Measurements from ENCODE around the gene GPC5.

DNA sequence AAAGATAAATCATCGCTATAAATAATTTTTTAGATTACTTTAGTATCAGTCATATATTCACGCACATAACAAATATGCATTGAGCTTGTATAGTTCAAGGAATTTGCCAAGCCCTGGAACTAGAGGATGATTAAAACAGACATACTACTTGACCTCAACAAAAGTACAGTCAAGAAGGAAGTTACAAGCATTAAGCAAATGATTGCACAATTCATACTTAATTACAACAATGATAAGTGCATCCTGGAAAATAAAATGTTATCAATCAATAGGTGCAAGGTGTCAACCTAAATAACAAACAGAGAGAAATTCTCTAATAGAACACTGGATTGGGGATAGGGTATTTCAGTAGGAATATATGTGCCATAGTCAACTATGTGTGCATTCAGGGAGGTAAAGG, 491.2 kb downstream of the GPC5 start:
- no peak for TF ChIP-seq EZH2phosphoT487 (IDR thresholded peaks at IDR 0.05; ENCODE audit: insufficient read depth, low read depth)
- no peak for TF ChIP-seq EZH2 (IDR thresholded peaks at IDR 0.05; ENCODE audit: insufficient read depth, poor library complexity, severe bottlenecking)

Measured in GM23248 (cell line).